Activated naive CD4-positive, alpha-beta T cell treated with anti-CD3 and anti-CD28 coated beads, Interleukin-2, amount 50 U/mL, for 24 hours (primary cell): ENCODE results near the gene MICU2.
A peak's percentile ranks its signal among the peaks of the same experiment; 100 is the strongest.

ENCODE experiments used
- H3K27ac Mint-ChIP-seq: one replicate; pipeline ENCODE4 v1.8.0; 2021; ENCODE audit warnings: mild to moderate bottlenecking, mixed read lengths
- H3K27me3 Mint-ChIP-seq: one replicate; pipeline ENCODE4 v1.8.0; 2021; ENCODE audit warnings: mixed read lengths
- H3K36me3 Mint-ChIP-seq: one replicate; pipeline ENCODE4 v1.8.0; 2021; ENCODE audit warnings: mixed read lengths
- H3K4me1 Mint-ChIP-seq: one replicate; pipeline ENCODE4 v1.8.0; 2021; ENCODE audit warnings: mixed read lengths
- H3K4me3 Mint-ChIP-seq: one replicate; pipeline ENCODE4 v1.8.0; 2021; ENCODE audit warnings: mild to moderate bottlenecking, mixed read lengths
- H3K9me3 Mint-ChIP-seq: one replicate; pipeline ENCODE4 v1.8.0; 2021; ENCODE audit warnings: mixed read lengths

Gene MICU2

GRCh38 chr13:21538753-21539152 lies 65.2 kb downstream of the MICU2 start:
- no peak overlapping the region for H3K4me3 Mint-ChIP-seq
- H3K27ac Mint-ChIP-seq, result peak overlapping the region; percentile 18
- peaks cover 15% of the 10 kb centered on the region for H3K36me3 Mint-ChIP-seq
- no peaks in the 10 kb centered on the region for H3K27me3 Mint-ChIP-seq
- no peaks in the 10 kb centered on the region for H3K9me3 Mint-ChIP-seq
- H3K4me1 Mint-ChIP-seq, result peaks cover 28% of the 10 kb centered on the region

- Mint-ChIP-seq H3K27me3 (no peaks in the 10 kb centered on the region), H3K4me3 (no peak overlapping the region), H3K9me3 (no peaks in the 10 kb centered on the region), H3K4me1 (peaks cover 23% of the 10 kb centered on the region), H3K27ac (no peak overlapping the region), H3K36me3 (peaks cover 15% of the 10 kb centered on the region)
These were observed 65.7 kb downstream of the MICU2 start for GRCh38 chr13:21538280-21538679.

DNA sequence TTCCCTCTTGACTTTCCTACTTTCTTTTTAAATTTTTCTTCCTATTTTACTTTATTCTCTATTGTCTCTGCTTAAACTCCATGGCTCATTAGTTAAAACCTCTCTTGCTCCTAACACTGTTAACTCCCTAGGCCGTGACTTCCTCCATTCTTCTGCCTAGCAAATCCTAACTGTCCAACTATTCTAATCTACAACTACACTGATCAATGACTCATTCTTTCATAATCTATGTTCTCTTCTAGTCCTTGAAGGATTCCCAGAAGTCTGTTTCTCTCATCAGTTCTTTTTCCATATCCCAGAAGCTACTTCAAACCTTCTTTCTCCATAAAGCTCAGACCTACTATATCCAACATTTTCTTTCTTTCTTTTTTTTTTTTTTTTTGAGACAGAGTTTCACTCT lies 66.9 kb downstream of the MICU2 start:
- no peaks in the 10 kb centered on the region for H3K27me3 Mint-ChIP-seq
- H3K4me3 Mint-ChIP-seq, result no peak overlapping the region
- H3K27ac Mint-ChIP-seq, result peak overlapping the region; percentile 3
- H3K9me3 Mint-ChIP-seq, result no peaks in the 10 kb centered on the region
- peaks cover 19% of the 10 kb centered on the region for H3K36me3 Mint-ChIP-seq
- H3K4me1 Mint-ChIP-seq, result peaks cover 23% of the 10 kb centered on the region

- no peaks in the 10 kb centered on the region for H3K27me3 Mint-ChIP-seq
- peaks cover 30% of the 10 kb centered on the region for H3K4me1 Mint-ChIP-seq
- no peak overlapping the region for H3K4me3 Mint-ChIP-seq
- H3K9me3 Mint-ChIP-seq, result no peaks in the 10 kb centered on the region
- no peak overlapping the region for H3K27ac Mint-ChIP-seq
- peaks cover 20% of the 10 kb centered on the region for H3K36me3 Mint-ChIP-seq
These were observed 69.2 kb downstream of the MICU2 start for GRCh38 chr13:21534760-21535159.

DNA sequence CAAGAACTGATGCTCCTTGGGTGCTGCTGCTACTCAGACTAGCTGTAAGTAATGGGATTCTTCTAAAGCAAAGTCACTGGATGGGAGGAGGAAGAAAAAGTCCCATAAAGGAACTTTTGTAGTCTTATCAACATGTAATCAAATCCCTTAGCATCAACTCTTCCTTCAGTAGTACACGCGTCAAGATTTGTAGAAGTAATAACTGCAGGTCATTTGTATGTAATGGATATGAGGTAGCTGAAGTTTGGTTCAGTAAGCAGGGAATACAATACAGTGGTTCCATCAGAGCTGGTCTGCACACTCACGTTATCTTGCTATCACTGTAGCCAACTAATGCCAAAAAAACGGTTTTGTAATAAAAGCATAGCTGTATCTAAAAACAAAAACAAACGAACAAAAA lies 72.5 kb downstream of the MICU2 start:
- H3K9me3 Mint-ChIP-seq, result no peaks in the 10 kb centered on the region

GRCh38 chr13:21530656-21531055 lies 73.3 kb downstream of the MICU2 start:
- Mint-ChIP-seq H3K9me3 (no peaks in the 10 kb centered on the region), H3K4me3 (no peak overlapping the region), H3K27ac (no peak overlapping the region), H3K36me3 (peaks cover 16% of the 10 kb centered on the region), H3K27me3 (no peaks in the 10 kb centered on the region), H3K4me1 (peaks cover 21% of the 10 kb centered on the region)

More for the DNA sequence above, 72.5 kb downstream of the MICU2 start:
- no peaks in the 10 kb centered on the region for H3K27me3 Mint-ChIP-seq
- no peak overlapping the region for H3K27ac Mint-ChIP-seq
- peaks cover 11% of the 10 kb centered on the region for H3K36me3 Mint-ChIP-seq
- no peak overlapping the region for H3K4me3 Mint-ChIP-seq
- peaks cover 21% of the 10 kb centered on the region for H3K4me1 Mint-ChIP-seq

DNA sequence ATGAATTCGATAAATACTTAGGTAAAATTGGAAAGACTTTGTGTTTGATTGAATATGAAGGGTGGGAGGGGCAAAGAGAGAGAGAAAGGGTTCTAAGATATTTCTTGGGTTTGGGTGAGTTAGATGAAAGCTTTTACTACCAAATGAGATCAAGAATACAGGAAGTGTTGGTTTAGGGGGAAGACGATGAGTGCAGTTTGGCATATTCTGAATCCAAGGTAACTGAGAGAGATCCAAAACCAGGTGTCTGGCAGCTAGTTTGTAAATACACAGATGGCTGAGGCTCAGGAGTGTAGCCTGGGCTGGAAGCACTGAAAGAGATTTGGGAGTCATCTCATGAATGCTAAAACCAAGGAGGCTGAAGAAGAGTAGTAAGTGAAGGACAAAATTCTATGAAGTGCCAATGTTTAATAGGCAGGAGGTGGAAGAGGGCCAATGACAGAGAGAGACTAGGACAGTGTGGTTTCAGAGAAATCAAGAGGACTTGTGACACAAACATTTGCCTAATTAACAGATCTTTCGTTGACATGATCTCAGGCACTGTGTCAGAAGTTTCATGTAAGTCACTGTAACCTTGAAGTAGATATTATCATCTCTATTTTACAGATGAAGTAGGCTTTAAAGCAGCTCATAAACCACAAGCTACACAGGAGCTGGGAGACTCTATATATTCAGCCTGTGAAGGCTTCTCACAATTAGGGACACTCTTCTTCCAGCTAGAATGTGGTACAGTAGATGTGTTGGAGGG lies 74.7 kb downstream of the MICU2 start:
- Mint-ChIP-seq H3K27me3 (no peaks in the 10 kb centered on the region), H3K4me1 (peaks cover 21% of the 10 kb centered on the region), H3K36me3 (peaks cover 16% of the 10 kb centered on the region), H3K27ac (no peak overlapping the region), H3K4me3 (no peak overlapping the region), H3K9me3 (no peaks in the 10 kb centered on the region)

DNA sequence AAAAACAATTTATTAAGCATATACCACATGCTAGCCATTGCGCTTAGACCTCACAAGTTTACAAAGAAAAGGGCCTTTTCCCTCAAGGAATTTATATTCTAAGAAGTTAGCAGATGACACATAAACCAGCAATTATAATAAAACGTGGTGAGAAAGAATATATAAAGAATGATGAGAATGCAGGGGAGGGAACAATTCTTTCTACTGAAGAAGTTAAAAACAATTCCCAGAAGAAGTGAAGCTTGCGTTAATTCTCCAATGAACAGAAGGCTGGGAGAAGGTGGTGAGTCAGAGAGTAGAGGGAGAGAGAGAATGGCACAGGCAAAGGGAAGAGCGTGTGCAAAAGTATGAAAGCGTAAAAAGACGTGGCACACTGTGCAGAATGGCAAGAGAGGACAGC lies 75.4 kb downstream of the MICU2 start:
- H3K4me3 Mint-ChIP-seq, result no peak overlapping the region
- no peak overlapping the region for H3K27ac Mint-ChIP-seq
- H3K27me3 Mint-ChIP-seq, result no peaks in the 10 kb centered on the region
- peaks cover 16% of the 10 kb centered on the region for H3K36me3 Mint-ChIP-seq
- peaks cover 21% of the 10 kb centered on the region for H3K4me1 Mint-ChIP-seq
- no peaks in the 10 kb centered on the region for H3K9me3 Mint-ChIP-seq

- Mint-ChIP-seq H3K27me3 (no peaks in the 10 kb centered on the region), H3K36me3 (peaks cover 14% of the 10 kb centered on the region), H3K9me3 (no peaks in the 10 kb centered on the region), H3K27ac (peak overlapping the region; percentile 49), H3K4me3 (no peak overlapping the region), H3K4me1 (peaks cover 12% of the 10 kb centered on the region)
These were observed 77.0 kb downstream of the MICU2 start for GRCh38 chr13:21526707-21527540.

DNA sequence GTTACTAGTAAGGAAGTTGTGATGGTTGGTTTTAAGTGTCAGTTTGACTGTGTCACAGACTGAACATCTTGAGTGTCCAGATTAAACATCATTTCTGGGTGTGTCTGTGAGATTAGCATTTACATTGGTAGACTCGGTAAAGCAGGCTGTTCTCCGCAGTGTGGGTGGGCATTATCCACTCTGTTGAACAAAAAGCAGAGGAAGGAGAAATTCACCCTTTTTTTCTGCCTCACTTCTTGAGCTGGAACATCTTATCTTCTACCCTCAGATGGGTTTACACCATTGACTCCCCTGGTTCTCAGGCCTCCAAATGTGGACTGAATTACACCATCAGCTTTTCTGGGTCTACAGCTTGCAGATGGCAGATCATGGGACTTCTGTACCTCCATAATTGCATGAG lies 81.1 kb downstream of the MICU2 start:
- Mint-ChIP-seq H3K27me3 (no peaks in the 10 kb centered on the region), H3K4me1 (no peaks in the 10 kb centered on the region), H3K9me3 (no peaks in the 10 kb centered on the region), H3K4me3 (no peak overlapping the region), H3K36me3 (peaks cover 19% of the 10 kb centered on the region), H3K27ac (no peak overlapping the region)

DNA sequence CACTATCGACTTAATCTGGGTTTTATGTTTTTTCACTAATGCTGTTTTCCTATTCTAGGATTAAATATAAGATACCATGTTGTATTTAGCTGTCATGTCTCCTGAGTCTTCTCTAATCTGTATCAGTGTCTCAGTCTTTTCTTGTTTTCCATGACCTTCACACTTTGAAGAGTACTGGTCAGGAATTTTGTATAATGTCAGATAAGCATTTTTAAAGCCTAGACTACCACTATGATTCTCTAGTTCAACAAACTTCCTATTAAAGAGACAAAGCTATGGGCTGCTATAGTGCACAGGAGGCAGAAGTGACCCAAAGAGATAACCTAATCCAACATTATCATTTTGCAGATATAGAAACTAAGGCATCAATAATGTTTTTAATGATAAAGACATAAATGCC lies 81.8 kb downstream of the MICU2 start:
- Mint-ChIP-seq H3K4me1 (no peaks in the 10 kb centered on the region), H3K27ac (no peak overlapping the region)

GRCh38 chr13:21518617-21519144 lies 85.3 kb downstream of the MICU2 start:
- no peak overlapping the region for H3K4me3 Mint-ChIP-seq
- H3K27me3 Mint-ChIP-seq, result no peaks in the 10 kb centered on the region
- no peak overlapping the region for H3K27ac Mint-ChIP-seq
- H3K4me1 Mint-ChIP-seq, result no peaks in the 10 kb centered on the region
- H3K9me3 Mint-ChIP-seq, result no peaks in the 10 kb centered on the region
- peaks cover 20% of the 10 kb centered on the region for H3K36me3 Mint-ChIP-seq

More for the DNA sequence above, 81.8 kb downstream of the MICU2 start:
- H3K27me3 Mint-ChIP-seq, result no peaks in the 10 kb centered on the region
- H3K4me3 Mint-ChIP-seq, result no peak overlapping the region
- no peaks in the 10 kb centered on the region for H3K9me3 Mint-ChIP-seq
- peaks cover 19% of the 10 kb centered on the region for H3K36me3 Mint-ChIP-seq

DNA sequence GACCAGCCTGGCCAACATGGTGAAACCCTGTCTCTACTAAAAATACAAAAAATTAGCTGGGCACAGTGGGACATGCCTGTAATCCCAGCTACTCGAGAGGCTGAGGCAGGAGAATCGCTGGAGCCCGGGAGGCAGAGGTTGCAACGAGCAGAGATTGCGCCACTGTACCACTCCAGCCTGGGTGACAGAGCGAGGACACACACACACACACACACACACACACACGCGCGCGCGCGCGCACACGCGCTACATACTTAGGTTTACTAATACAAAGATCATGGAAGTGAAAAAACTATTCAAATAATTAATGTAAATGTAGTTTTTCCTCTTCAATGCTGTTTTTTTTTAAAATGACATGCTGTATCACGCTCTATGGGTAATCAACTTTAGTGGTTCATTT lies 86.4 kb downstream of the MICU2 start:
- H3K4me3 Mint-ChIP-seq, result no peak overlapping the region
- no peaks in the 10 kb centered on the region for H3K27me3 Mint-ChIP-seq
- H3K4me1 Mint-ChIP-seq, result no peaks in the 10 kb centered on the region
- H3K36me3 Mint-ChIP-seq, result peaks cover 26% of the 10 kb centered on the region
- H3K27ac Mint-ChIP-seq, result no peak overlapping the region
- no peaks in the 10 kb centered on the region for H3K9me3 Mint-ChIP-seq

GRCh38 chr13:21516805-21517204 lies 87.2 kb downstream of the MICU2 start:
- H3K36me3 Mint-ChIP-seq, result peaks cover 24% of the 10 kb centered on the region
- H3K4me3 Mint-ChIP-seq, result no peak overlapping the region
- H3K4me1 Mint-ChIP-seq, result no peaks in the 10 kb centered on the region
- no peaks in the 10 kb centered on the region for H3K27me3 Mint-ChIP-seq
- no peaks in the 10 kb centered on the region for H3K9me3 Mint-ChIP-seq
- H3K27ac Mint-ChIP-seq, result no peak overlapping the region

- Mint-ChIP-seq H3K9me3 (no peaks in the 10 kb centered on the region), H3K27ac (no peak overlapping the region), H3K27me3 (no peaks in the 10 kb centered on the region), H3K36me3 (peaks cover 27% of the 10 kb centered on the region), H3K4me3 (no peak overlapping the region), H3K4me1 (no peaks in the 10 kb centered on the region)
These were observed 92.1 kb downstream of the MICU2 start for GRCh38 chr13:21511849-21512248.

GRCh38 chr13:21504379-21504778 lies 99.6 kb downstream of the MICU2 start:
- Mint-ChIP-seq H3K36me3 (peaks cover 17% of the 10 kb centered on the region), H3K4me3 (no peak overlapping the region), H3K27me3 (no peaks in the 10 kb centered on the region), H3K4me1 (no peaks in the 10 kb centered on the region), H3K9me3 (no peaks in the 10 kb centered on the region), H3K27ac (no peak overlapping the region)
